ENCODE data around the gene ADSL. TPM values are rescaled to one million over a fixed set of nuclear protein-coding genes. Genes with fewer than 3 reads are reported as not detected.

Gene ADSL
- total RNA-seq, 4 donors from 2014 or later = 49.0 to 69.4 (median 60.1) TPM

DNA sequence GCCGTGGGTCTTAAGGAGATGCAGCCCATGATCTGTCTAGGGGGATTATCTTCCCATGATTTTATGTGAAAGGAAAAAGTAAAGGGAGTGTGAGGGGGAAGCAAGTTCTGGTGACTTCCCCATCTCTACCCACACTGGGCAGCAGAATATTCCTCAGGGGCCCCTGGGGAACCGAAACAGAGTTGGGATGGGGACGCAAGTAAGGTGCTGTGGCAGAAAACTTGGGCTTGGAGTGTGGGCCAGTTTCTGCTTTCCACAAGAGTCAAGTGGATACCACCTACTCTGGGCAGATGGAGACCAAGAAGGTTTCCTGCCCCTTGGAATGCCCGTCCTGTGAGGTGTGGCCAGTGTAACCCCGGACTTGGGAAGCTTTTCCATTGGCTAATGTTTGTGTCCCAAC, 88.4 kb downstream of the ADSL start:
- H3K27me3 ChIP-seq = no peaks in the 10 kb centered on the region
- intact Hi-C loops (cut with DNase I) = loop anchor here (10.0 kb wide), 1 partner anchor 320 kb away; no protein-coding TSS in a partner anchor
- no peaks in the 10 kb centered on the region for H3K9me3 ChIP-seq
- no peak for DNase-seq
- WGBS, 2 donors = 86 to 96% methylated on average over 5 of the region's 5 CpGs
- peaks cover 9 to 15% of the 10 kb centered on the region in 2 donors for H3K36me3 ChIP-seq
- H3K4me3 ChIP-seq (replicated peaks in 1 of 3) = no peak overlapping the region
- H3K4me1 ChIP-seq = peaks cover 23 to 29% of the 10 kb centered on the region in 2 donors
- H3K27ac ChIP-seq = no peak overlapping the region
- TF ChIP-seq, protein P1, sequence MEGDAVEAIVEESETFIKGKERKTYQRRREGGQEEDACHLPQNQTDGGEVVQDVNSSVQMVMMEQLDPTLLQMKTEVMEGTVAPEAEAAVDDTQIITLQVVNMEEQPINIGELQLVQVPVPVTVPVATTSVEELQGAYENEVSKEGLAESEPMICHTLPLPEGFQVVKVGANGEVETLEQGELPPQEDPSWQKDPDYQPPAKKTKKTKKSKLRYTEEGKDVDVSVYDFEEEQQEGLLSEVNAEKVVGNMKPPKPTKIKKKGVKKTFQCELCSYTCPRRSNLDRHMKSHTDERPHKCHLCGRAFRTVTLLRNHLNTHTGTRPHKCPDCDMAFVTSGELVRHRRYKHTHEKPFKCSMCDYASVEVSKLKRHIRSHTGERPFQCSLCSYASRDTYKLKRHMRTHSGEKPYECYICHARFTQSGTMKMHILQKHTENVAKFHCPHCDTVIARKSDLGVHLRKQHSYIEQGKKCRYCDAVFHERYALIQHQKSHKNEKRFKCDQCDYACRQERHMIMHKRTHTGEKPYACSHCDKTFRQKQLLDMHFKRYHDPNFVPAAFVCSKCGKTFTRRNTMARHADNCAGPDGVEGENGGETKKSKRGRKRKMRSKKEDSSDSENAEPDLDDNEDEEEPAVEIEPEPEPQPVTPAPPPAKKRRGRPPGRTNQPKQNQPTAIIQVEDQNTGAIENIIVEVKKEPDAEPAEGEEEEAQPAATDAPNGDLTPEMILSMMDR (IDR thresholded peaks at IDR 0.05) = no peak
- TF ChIP-seq POLR2A (IDR thresholded peaks at IDR 0.05) = no peak

- Histone ChIP-seq H3K9me3 (no peaks in the 10 kb centered on the region), H3K4me3 (replicated peaks in 1 of 3) (no peak overlapping the region), H3K27ac (peak overlapping the region; percentile 46 to 84 (median 72)), H3K27me3 (no peaks in the 10 kb centered on the region), H3K36me3 (peaks cover 6% of the 10 kb centered on the region in 2 donors), H3K4me1 (peaks cover 30 to 35% of the 10 kb centered on the region in 2 donors)
- 23 to 24% methylated on average over 12 of the region's 12 CpGs for WGBS, 2 donors
- no peak for TF ChIP-seq POLR2A (IDR thresholded peaks at IDR 0.05)
- TF ChIP-seq, protein P1 (IDR thresholded peaks at IDR 0.05) = peak; percentile 40 to 83 (median 62)
- peak; percentile 45 to 48 for DNase-seq
- intact Hi-C loops (cut with DNase I) = loop anchor here (2.0 to 10.0 kb wide), 2 partner anchors 208 to 318 kb away; no protein-coding TSS in a partner anchor
Observed at GRCh38 chr22:40436505-40437431, 90.5 kb downstream of the ADSL start.

Other genes starting within 250 kb of the ADSL start
- 100 to 1,000 TPM in 2 of 4 donors, 10 to 100 TPM in 2; 46.1 to 202 (median 114) TPM for gene TNRC6B, start 168.6 kb upstream of the ADSL start, total RNA-seq
- gene SGSM3, start 24.1 kb downstream of the ADSL start, total RNA-seq = 10 to 100 TPM; 62.7 to 99.4 (median 65.1) TPM